ENCODE measurements around the gene SCARF1.

DNA sequence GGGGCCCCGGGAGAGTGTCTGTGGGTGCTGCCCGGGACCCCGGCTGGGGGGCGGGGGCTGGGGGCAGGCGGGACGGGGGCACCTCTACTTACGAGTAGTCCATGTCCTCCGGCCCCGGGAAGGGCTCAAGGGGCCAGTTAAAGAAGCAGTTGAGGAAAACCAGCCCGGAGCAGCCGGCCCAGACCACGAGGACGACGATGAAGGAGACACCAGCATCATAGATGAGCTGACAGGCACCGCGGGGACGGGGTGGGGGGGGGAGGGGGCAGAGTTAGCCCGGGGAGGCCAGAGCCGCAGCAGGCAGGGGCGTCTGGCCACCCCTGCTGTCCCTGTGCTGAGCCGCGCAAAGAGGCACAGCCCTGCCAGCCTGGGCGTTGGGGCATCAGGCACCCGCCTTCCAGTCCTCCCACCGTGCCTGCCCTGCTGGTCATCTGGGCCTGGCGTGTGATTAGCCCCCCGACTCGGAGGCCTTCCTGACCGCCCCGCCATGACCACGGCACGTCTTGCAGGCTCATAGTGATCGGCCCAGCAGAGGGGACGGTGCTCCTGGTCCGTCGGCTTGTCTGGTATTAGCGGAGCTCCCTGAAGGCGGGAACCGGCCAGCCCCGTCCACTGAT, 54.0 kb downstream of the SCARF1 start:
- TF ChIP-seq YY1 (IDR thresholded peaks at IDR 0.05; ENCODE audit: insufficient read depth, insufficient read length) (no peak), ZNF274 (IDR thresholded peaks at IDR 0.05; ENCODE audit: low read depth, low read length) (no peak), SUZ12 (IDR thresholded peaks at IDR 0.05; ENCODE audit: extremely low read depth, insufficient read depth, insufficient read length) (no peak)

Data from NT2/D1 (cell line).